ENCODE data around the gene MAN1C1.

Gene MAN1C1

GRCh38 chr1:25649505-25650288 lies 33.1 kb downstream of the MAN1C1 start:
- TF ChIP-seq CTCF (conservative IDR thresholded peaks at IDR 0.05; ENCODE audit: low read depth, low read length) = no peak
- no peak overlapping the region for H3K4me2 ChIP-seq
- H4K20me1 ChIP-seq (ENCODE audit: insufficient read depth) = no peaks in the 10 kb centered on the region

GRCh38 chr1:25650289-25650576 lies 33.6 kb downstream of the MAN1C1 start:
- Histone ChIP-seq H3K4me2 (no peak overlapping the region), H3K36me3 (ENCODE audit: insufficient read depth) (no peaks in the 10 kb centered on the region), H3K4me1 (ENCODE audit: low read depth, poor library complexity, severe bottlenecking) (no peaks in the 10 kb centered on the region), H3K27ac (no peak overlapping the region), H3K9ac (no peak overlapping the region), H2AFZ (ENCODE audit: low read depth) (no peak overlapping the region), H3K79me2 (ENCODE audit: insufficient read depth, low read depth) (peaks cover 12% of the 10 kb centered on the region; the same call in 1 of the 2 replicates), H3K27me3 (ENCODE audit: insufficient read depth, low read depth) (no peaks in the 10 kb centered on the region), H4K20me1 (ENCODE audit: insufficient read depth) (no peaks in the 10 kb centered on the region), H3K4me3 (IDR thresholded peaks at IDR 0.05; ENCODE audit: insufficient read depth, low read depth, low read length) (no peak overlapping the region)
- TF ChIP-seq CTCF (conservative IDR thresholded peaks at IDR 0.05; ENCODE audit: low read depth, low read length) = no peak

More at GRCh38 chr1:25649505-25650288, 33.1 kb downstream of the MAN1C1 start:
- Histone ChIP-seq H3K4me3 (IDR thresholded peaks at IDR 0.05; ENCODE audit: insufficient read depth, low read depth, low read length) (no peak overlapping the region), H3K4me1 (ENCODE audit: low read depth, poor library complexity, severe bottlenecking) (no peaks in the 10 kb centered on the region), H3K9ac (no peak overlapping the region), H3K27me3 (ENCODE audit: insufficient read depth, low read depth) (no peaks in the 10 kb centered on the region), H3K79me2 (ENCODE audit: insufficient read depth, low read depth) (peaks cover 14% of the 10 kb centered on the region; the same call in 1 of the 2 replicates), H3K27ac (no peak overlapping the region), H2AFZ (ENCODE audit: low read depth) (no peak overlapping the region), H3K36me3 (ENCODE audit: insufficient read depth) (no peaks in the 10 kb centered on the region)

- Histone ChIP-seq H3K36me3 (ENCODE audit: insufficient read depth) (no peaks in the 10 kb centered on the region), H3K79me2 (ENCODE audit: insufficient read depth, low read depth) (peaks cover 12% of the 10 kb centered on the region; the same call in 1 of the 2 replicates), H3K4me1 (ENCODE audit: low read depth, poor library complexity, severe bottlenecking) (no peaks in the 10 kb centered on the region), H3K27me3 (ENCODE audit: insufficient read depth, low read depth) (no peaks in the 10 kb centered on the region), H3K4me2 (no peak overlapping the region), H4K20me1 (ENCODE audit: insufficient read depth) (no peaks in the 10 kb centered on the region), H3K4me3 (IDR thresholded peaks at IDR 0.05; ENCODE audit: insufficient read depth, low read depth, low read length) (no peak overlapping the region), H2AFZ (ENCODE audit: low read depth) (no peak overlapping the region), H3K9ac (no peak overlapping the region), H3K27ac (no peak overlapping the region)
- no peak for TF ChIP-seq CTCF (conservative IDR thresholded peaks at IDR 0.05; ENCODE audit: low read depth, low read length)
Observed at GRCh38 chr1:25651036-25651640, 34.5 kb downstream of the MAN1C1 start.

- Histone ChIP-seq H3K9ac (no peak overlapping the region), H3K4me2 (no peak overlapping the region), H3K4me1 (ENCODE audit: low read depth, poor library complexity, severe bottlenecking) (no peaks in the 10 kb centered on the region), H3K4me3 (IDR thresholded peaks at IDR 0.05; ENCODE audit: insufficient read depth, low read depth, low read length) (no peak overlapping the region), H3K79me2 (ENCODE audit: insufficient read depth, low read depth) (peaks cover 3% of the 10 kb centered on the region; the same call in 1 of the 2 replicates), H3K27me3 (ENCODE audit: insufficient read depth, low read depth) (no peaks in the 10 kb centered on the region), H2AFZ (ENCODE audit: low read depth) (no peak overlapping the region), H3K27ac (no peak overlapping the region), H3K36me3 (ENCODE audit: insufficient read depth) (no peaks in the 10 kb centered on the region), H4K20me1 (ENCODE audit: insufficient read depth) (no peaks in the 10 kb centered on the region)
- no peak for TF ChIP-seq CTCF (conservative IDR thresholded peaks at IDR 0.05; ENCODE audit: low read depth, low read length)
Observed at GRCh38 chr1:25651824-25652741, 35.5 kb downstream of the MAN1C1 start.
